GM21367 (cell line): Measurements from ENCODE around the gene ADCK2.
"Not testable (repeated sequence)": the region's sequence is repeated elsewhere in the genome, so short reads cannot be mapped to it uniquely, and the experiment has no call there.

Source experiments
- ATAC-seq: cut with Tn5 transposase; IDR thresholded peaks from one replicate; pipeline ENCODE4 v1.9.1; 2021; ENCODE audit not compliant: unreplicated experiment

Gene ADCK2

DNA sequence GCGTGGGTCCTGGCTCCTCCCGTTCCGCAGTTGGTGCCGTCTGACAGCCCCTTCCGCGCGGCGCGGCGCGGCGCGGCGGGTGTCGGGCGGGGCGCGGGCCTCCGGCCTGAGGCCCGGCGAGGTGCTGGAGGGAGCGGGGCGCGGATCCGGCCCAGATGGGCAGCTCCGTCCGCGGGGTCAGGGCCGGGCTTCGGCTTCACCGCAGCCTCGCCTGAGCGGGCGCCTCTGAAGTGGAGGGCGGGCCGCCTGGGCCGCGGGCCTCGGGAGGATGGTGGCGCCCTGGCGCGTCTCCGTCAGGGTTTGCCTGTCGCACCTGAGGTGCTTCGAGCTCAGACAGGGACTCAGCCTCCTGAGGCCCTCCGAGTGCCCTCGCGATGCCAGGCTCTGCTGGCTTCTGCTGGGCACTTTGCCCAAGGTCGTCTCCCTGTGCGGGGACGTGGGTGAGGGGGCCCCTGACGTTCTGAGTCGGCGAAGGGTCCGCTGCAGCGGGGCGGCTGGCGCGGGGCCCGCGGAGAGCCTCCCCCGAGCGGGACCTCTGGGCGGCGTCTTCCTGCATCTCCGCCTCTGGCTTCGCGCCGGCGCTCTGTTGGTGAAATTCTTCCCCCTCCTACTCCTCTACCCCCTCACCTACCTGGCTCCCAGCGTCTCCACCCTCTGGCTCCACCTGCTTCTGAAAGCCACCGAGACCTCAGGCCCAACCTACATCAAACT lies 473 bp downstream of the ADCK2 start:
- peak; percentile 31 for ATAC-seq

DNA sequence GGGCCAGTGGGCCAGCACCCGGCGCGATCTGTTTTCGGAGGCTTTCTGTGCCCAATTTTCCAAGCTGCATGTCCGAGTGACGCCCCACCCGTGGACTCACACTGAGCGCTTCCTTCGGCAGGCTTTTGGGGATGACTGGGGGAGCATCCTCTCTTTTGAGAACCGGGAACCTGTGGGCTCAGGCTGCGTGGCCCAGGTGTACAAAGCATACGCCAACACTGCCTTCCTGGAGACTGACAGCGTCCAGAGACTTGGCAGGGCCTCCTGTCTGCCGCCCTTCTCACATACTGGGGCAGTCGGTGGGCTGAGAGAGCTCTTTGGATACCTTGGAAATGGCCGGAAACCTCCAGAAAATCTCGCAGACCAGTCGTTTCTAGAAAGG lies 1.0 kb downstream of the ADCK2 start:
- no peak for ATAC-seq

DNA sequence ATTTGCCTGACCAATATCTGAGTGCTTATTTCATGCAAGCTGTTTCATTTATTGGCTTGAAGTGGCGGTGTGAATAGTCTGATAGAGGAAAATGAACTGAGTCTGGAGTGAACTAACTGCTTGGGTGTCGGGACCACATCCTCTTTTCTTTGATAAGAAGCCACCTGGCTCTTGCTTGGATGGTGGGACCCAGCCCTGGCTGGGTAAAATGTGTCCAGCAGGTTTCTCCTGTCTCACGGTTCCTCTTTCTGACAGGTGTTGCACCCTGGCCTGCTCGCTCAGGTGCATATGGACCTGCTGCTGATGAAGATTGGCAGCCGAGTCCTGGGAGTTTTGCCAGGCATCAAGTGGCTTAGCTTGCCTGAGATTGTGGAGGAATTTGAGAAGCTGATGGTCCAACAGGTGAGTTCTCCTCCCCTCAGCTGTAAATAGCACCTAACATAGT lies 1.6 kb downstream of the ADCK2 start:
- ATAC-seq = no peak

DNA sequence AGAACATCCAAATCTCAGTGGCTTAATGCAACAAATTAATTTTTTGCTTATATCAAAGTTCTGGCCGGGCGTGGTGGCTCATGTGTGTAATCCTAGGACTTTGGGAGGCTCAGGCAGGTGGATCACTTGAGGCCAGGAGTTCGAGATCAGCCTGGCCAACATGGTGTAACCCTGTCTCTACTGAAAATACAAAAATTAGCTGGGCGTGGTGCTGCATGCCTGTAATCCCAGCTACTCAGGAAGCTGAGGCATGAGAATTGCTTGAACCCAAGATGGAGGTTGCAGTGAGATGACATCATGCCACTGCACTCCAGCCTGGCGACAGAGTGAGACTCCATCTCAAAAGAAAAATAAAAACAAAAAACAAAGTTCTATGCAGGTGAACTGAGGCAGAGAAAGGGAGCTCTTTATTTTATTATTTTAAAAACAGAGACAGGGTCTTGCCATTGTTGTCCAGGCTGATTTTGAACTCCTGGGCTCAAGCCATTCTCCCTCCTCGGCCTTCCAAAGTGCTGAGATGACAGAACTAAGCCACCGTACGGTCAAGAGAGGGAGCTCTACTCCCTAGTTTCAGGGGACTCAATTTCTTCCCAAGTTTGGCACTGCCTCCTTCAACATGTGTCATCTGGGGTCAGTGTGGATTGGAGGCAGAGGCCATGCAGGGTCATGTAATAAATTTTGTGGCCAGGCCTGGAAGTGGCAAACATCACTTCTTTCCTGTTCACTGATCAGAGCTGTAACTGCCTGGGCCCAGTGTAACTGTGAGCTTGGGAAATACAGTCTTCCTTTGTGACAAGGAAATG lies 2.4 kb downstream of the ADCK2 start:
- no peak for ATAC-seq

DNA sequence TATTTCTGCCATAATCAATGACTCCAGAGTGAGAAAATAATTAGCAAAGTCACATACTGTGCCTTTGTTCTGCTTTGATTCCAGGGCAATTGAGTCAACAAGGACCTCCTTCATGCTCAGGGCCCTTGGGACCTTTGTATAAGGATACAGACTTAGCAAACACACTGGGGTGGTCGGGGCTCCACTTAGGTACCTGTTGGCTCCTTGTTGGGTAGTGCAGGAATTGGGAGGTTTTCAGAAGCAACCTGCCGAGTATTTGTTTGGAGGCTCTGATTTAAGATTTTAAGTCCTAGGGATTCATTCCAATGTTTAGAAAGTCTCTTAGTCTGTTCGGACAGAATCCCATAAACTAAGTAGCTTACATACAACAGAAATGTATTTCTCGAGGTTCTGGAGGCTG lies 3.0 kb downstream of the ADCK2 start:
- no peak for ATAC-seq

DNA sequence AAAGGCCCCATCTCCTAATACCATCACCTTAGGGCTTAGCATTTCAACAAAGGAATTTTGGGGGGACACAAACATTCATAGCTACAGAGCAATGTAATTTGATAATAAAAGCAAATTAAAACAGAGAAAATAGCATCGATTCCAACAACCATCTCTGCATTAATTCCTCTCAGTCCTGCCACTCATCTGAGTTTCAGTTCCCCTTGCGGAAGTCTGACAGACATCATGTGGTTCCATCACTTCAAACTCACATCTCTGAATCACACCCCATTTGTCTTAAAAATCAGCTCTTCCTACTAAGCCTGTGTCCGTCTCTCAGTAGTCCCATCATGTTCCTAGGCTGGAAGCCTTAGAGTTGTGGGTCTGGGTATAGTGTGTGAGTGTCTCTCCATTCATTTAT lies 3.6 kb downstream of the ADCK2 start:
- ATAC-seq = peak; percentile 60

DNA sequence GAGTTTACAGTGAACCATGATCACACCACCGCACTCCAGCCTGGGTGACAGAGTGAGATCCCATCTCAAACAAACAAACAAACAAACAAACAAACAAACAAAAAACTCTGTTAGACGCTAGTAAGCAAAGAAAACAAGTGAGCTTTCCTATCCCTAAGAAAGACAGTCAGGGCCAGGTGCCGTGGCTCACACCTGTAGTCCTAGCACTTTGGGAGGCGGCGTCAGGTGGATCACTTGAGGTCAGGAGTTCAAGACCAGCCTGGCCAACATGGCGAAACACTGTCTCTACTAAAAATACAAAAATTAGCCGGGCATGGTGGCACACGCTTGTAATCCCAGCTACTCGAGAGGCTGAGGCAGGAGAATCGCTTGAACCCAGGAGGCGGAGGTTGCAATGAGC lies 4.2 kb downstream of the ADCK2 start:
- ATAC-seq = not testable (repeated sequence)

DNA sequence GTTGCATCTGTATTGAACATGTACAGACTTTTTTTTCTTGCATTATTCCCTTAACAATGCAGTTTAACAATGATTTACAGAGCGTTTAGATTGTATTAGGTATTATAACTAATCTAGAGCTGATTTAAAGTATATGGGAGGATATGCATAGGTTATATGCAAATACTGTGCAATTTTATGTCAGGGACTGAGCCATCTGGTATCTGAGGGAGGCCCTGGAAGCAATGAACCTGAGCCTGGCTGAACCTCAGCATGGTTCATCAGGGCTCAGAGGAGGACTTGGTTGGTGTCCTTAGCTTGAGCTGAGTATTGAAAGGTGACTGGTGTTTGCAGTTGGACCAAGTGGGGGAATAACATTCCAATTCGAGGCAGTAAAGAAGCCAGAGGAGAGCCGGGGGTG lies 4.8 kb downstream of the ADCK2 start:
- no peak for ATAC-seq

DNA sequence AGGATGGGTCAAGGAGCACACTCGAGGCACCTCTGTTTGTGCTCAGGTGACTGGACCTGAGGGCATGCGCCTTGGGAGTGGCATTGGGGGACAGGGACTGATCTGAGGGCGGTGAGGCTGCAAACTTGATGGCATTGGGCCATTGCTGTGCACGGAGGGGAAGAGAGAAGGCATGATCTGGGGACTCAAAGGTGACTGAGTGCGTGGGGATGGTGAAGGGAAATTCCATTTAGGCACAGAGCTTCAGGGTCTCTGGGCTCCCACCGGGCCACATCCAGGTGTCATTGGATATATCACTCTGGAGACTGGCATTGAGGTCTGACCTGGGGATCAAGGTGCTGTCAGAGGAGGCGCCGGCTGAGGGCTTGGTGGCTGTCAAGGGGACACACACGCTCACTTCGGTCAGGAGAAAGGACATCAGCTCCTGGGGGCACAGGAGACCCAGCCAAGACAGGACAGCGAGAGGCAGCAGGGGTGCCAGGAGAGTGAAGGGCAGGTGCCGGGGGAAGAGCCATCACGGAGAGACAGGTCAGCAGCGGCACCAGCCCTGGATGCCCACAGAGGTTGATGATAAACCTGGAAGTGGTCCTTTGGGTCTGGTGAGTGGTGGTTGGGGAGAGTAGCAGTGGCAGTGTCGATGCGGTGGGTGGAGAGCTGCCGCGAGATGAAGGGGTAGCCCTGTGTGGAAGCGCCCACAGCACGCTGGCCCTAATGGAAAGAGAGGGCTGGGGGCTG lies 5.5 kb downstream of the ADCK2 start:
- no peak for ATAC-seq

DNA sequence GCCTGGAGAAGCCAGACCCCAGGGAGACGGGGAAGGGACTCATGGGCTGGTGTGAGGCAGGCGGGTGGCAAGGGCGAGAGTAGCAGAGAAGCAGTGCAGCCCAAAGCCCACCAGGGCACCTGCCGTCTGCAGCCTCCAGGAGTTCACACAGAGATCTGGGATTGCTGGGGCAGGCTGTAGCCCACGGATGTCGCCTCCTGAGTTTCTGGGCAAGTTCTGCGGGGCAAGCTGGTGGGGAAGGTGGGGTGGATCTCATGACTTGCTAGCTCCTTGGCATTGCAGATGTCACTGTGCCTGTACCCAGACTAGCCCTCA lies 6.0 kb downstream of the ADCK2 start:
- no peak for ATAC-seq

DNA sequence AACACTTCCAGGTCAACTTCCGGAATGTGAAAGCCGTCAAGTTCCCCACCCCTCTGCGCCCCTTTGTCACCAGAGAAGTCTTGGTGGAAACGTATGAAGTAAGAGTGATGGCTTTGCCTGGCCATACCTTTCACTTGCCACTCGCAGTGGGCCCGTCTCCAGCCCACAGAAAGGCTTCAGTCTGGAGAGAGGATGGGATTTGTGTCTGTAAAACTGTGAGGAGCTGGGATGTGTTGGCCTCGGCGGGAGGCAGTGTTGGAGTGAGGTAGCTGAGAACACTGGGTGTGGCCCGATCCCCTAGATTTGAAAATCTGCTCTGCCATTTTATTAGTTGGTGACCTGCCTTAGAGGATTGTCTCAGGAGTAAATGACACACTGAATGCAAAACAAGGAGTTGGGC lies 6.4 kb downstream of the ADCK2 start:
- no peak for ATAC-seq

DNA sequence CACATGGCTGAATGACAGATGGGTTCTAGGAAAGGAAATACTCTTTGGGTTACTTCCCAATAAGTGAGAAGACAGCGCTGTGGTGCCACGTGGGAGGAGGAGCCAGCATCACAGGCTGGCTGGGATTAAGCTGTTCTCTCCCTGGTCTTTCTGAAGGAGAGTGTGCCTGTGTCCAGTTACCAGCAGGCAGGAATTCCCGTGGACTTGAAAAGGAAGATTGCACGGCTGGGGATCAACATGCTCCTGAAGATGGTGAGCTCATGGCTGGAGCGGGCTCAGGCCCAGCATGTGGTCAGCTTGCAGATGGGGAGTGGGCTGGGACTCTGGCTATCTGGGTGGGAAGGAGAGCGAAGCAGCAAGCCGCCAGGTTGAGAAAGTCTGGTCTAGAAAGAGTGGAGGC lies 8.1 kb downstream of the ADCK2 start:
- no peak for ATAC-seq

DNA sequence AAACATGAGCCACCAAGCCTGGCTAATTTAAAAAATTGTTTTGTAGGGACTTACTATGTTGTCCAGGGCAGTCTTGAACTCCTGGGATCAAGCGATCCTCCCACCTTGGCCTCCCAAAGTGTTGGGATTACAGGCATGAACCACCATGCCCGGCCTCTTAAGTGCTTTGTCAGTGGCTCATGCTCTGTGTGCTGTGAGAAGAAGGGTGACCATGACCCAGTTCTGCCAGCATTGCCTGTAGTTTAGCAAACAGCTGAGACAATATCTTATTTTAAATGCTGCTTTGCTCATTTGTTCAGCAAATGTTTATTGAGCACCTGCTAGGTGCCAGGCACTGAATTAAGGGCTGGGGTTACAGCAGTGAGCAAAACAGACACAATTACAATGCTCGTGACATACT lies 9.0 kb downstream of the ADCK2 start:
- ATAC-seq = no peak

DNA sequence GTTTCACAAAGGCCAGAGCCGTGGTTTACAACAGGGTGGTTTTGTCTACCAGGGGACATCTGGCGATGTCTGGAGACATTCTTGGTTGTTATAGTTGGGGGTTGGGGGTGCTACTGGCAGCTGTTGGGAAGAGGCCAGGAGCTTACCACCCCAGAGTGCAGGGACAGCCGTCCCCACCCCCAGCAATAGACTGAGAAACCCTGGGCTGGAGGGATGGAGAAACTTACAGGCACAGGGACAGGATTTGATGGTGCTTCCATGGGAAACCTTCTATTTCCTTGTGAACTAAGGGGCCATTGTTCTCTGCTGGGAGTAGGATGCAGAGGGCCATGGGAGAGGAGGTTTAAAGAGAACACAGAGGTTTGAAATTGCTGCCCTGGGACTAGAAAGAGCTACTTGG lies 10.9 kb downstream of the ADCK2 start:
- no peak for ATAC-seq

DNA sequence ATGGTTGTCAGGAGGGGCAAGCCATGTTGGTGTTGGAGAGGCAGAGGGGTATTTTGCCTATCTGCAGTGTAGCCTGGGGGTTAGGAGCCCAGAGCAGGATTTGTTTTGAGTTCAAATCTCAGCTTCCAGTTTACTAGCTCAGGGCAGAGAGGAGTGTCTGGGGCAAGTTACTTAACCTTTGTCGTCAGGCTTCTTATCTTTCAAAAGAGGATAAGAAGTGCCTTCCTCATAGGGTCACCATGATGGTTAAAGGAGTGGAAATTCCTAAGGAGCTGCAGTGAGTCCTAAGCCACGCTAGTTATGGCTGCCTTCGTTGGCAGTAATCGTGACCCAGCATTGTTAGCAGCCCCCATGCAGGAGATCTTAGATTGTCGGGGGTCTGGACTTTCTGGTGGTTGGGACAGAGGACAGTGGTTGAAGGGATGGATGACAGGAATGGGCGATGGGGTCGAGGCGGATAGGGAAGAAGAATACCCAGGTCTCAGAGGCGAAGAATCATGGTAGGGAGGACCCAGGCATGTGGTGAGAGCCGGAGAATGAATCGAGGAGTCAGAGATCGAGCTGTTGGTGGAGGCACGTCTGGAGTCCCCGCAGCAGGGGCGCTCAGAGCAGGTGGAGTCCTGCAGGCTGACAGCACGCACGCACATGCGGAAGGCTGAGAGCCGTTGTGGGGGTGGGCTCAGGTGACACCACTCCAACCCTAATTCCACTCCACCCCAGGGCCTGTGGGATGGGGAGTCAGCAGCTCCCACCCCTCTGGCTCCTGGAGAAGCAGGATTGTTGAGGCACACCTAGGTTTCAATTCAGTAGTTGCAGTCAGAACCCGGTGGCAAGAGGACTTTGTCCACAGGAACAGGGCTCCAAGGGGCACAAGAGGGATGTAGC lies 11.6 kb downstream of the ADCK2 start:
- ATAC-seq = no peak

DNA sequence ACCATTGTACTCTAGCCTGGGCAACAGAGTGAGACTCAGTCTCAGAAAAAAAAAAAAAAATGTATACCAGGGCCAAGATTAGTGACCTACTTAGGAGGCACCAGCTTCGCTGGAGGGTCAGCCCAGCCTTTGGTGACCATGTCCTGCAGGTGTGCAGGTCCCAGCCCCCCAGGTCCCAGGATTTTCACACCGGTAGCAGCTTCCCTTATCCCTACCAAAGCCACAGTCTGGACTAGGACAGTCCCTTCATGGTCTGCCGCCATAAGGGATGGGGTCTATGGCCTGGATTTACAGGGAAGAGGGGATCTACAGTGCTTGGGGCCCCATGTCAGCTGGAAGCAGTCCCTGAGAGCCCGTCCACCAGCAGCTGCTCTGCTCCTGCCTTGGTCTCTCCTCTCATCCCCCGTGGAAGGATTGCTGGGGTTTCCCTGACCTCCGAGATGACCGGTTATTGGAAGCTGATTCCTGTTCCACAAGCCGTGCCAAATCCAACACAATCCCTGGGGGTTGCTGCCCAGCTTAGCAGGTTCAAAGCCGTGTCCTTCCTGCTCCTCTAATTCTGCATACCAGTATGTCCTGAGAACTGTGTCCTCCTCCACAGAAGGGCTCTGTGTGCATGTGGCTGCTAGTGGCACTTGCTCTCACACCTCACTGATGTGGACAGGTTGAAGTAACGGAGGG lies 12.8 kb downstream of the ADCK2 start:
- ATAC-seq = no peak

DNA sequence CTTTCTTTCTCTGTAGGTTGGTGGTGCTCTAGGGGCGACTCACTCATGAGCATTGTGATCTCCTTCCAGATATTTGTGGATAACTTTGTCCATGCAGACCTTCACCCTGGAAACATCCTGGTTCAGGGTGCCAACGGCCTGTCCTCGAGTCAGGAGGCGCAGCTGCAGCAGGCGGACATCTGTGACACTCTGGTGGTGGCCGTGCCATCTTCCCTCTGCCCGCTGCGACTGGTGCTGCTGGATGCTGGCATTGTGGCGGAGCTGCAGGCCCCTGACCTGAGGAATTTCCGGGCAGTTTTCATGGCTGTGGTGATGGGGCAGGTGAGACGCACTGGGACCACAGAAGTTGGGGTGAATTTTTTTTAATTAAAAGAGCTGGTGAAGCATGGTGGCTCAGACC lies 14.2 kb downstream of the ADCK2 start:
- no peak for ATAC-seq

DNA sequence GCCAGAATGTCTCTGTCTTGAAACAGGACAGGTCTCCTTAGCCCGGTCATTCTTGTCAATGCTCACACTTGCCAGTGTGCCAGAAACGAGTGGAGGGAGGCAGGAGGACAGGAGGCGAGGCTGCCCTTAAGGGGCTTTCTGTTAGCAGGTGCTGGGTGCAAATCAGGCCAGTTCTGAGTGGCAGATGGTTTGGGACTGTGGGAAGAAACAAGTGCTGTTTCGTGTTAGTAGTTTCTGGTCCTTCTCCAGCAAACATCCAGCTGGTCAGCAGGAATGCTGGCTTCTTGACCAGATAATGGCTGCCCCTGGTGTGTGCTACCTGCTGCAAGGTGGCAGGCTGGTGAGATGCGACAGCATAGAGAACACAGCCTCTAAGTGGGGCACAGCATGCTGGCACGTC lies 15.6 kb downstream of the ADCK2 start:
- ATAC-seq = no peak

DNA sequence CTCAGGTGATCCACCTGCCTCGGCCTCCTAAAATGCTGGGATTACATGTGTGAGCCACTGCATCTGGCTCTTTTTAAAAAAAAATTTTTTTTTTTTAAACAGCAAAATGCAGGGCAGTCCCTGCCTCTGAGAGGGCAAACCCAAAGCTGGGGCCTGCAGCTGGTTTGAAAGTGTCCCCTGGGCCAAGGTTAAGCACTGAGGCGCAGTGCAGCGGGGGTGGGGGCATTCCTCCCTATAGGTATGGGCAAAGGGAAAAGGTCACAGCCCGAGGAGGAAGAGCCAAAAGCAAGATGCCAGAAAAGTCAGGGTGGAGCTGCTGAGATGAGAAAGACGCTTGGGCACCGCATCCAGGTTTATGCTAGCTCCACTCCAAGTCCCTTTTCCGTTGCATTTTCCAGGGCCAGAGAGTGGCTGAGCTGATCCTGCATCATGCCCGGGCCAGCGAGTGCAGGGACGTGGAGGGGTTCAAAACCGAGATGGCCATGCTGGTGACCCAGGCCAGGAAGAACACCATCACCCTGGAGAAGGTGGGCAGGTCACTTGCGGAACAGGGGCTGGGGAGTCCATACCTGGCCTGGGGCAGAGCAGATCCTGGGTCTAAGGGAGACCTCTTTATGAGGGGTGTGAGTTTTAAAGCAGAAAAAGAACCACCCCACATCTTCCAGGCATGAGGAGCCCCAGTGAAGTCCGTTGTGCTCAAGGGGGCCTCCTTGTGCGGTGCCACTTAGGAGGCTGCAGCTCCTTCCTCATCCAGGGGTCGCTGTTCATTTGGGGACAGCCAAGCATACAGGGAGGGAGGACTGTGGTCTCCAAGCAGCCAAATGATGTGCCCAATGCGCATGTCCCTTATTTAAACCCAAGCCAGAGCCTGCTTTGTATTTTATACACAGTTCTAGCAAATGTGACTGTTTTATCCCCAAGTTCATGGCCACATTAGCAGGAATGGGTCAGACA lies 16.7 kb downstream of the ADCK2 start:
- ATAC-seq = no peak
